Cardiac fibroblast (primary cell): Measurements from ENCODE around the gene SCRN2.

Experiments
- DNase-seq, 2 donors: peaks; one replicate each; pipeline versions ENCODE4 v3.0.0 to v3.0.0-alpha.2; 2010; ENCODE audit warnings: low read depth in 2 of 2
- H3K4me3 ChIP-seq, 2 donors: replicated peaks in 1 of 2; 1 replicate in 1 of 2; 2 replicates in 1 of 2; pipeline ENCODE4 v1.5.1; 2011; ENCODE audit warnings: low read depth in 2 of 2, low read length in 2 of 2, mild to moderate bottlenecking in 2 of 2, moderate library complexity in 1 of 2
- CTCF ChIP-seq: IDR thresholded peaks from one replicate; pipeline ENCODE4 v1.5.1; 2011; ENCODE audit warnings: low read depth, mild to moderate bottlenecking, low read length, inconsistent platforms

SCRN2 gene

GRCh38 chr17:47857551-47858455 lies 16.7 kb upstream of the SCRN2 start:
- DNase-seq, result no peak
- H3K4me3 ChIP-seq, result no peak overlapping the region
- no peak for TF ChIP-seq CTCF

GRCh38 chr17:47856830-47857229 lies 15.8 kb upstream of the SCRN2 start:
- H3K4me3 ChIP-seq, result no peak overlapping the region
- TF ChIP-seq CTCF, result no peak
- DNase-seq, result no peak

GRCh38 chr17:47855737-47856136 lies 14.7 kb upstream of the SCRN2 start:
- no peak for TF ChIP-seq CTCF
- H3K4me3 ChIP-seq, result no peak overlapping the region
- peak in 1 of 2 donors; percentile 39 for DNase-seq

- no peak for DNase-seq
- no peak for TF ChIP-seq CTCF
These were observed 12.5 kb upstream of the SCRN2 start for GRCh38 chr17:47853616-47854015.

GRCh38 chr17:47852113-47852949 lies 11.3 kb upstream of the SCRN2 start:
- no peak overlapping the region for H3K4me3 ChIP-seq
- DNase-seq, result no peak
- TF ChIP-seq CTCF, result no peak

More at GRCh38 chr17:47853616-47854015, 12.5 kb upstream of the SCRN2 start:
- H3K4me3 ChIP-seq, result no peak overlapping the region

GRCh38 chr17:47851764-47852112 lies 10.7 kb upstream of the SCRN2 start:
- H3K4me3 ChIP-seq, result no peak overlapping the region
- DNase-seq, result no peak
- no peak for TF ChIP-seq CTCF
